ENCODE measurements around the gene FOSL2.
A peak's percentile ranks its signal among the peaks of the same experiment; 100 is the strongest.
"Not testable (repeated sequence)": the region's sequence is repeated elsewhere in the genome, so short reads cannot be mapped to it uniquely, and the experiment has no call there.

Gene FOSL2

GRCh38 chr2:28357948-28358667, 34.5 kb upstream of the FOSL2 start:
- no peak for DNase-seq

GRCh38 chr2:28358668-28359201, 33.9 kb upstream of the FOSL2 start:
- no peak for DNase-seq

- DNase-seq, result peak; percentile 73
These were observed 33.2 kb upstream of the FOSL2 start for GRCh38 chr2:28359222-28360057.

GRCh38 chr2:28360058-28360717, 32.5 kb upstream of the FOSL2 start:
- no peak for DNase-seq

GRCh38 chr2:28360718-28361293, 31.9 kb upstream of the FOSL2 start:
- DNase-seq, result no peak

- DNase-seq, result no peak
These were observed 30.5 kb upstream of the FOSL2 start for GRCh38 chr2:28361991-28362710.

GRCh38 chr2:28362991-28363521, 29.6 kb upstream of the FOSL2 start:
- DNase-seq, result no peak

- no peak for DNase-seq
These were observed 28.9 kb upstream of the FOSL2 start for GRCh38 chr2:28363686-28364280.

- no peak for DNase-seq
These were observed 28.0 kb upstream of the FOSL2 start for GRCh38 chr2:28364610-28365009.

- DNase-seq, result no peak
These were observed 27.5 kb upstream of the FOSL2 start for GRCh38 chr2:28365158-28365557.

- no peak for DNase-seq
These were observed 26.5 kb upstream of the FOSL2 start for GRCh38 chr2:28366149-28366495.

- peak; percentile 51 for DNase-seq
These were observed 26.0 kb upstream of the FOSL2 start for GRCh38 chr2:28366496-28367282.

GRCh38 chr2:28367667-28368356, 24.8 kb upstream of the FOSL2 start:
- no peak for DNase-seq

- no peak for DNase-seq
These were observed 24.3 kb upstream of the FOSL2 start for GRCh38 chr2:28368357-28368798.

GRCh38 chr2:28369358-28369757, 23.3 kb upstream of the FOSL2 start:
- DNase-seq, result no peak

GRCh38 chr2:28370354-28370753, 22.3 kb upstream of the FOSL2 start:
- no peak for DNase-seq

- not testable (repeated sequence) for DNase-seq
These were observed 20.9 kb upstream of the FOSL2 start for GRCh38 chr2:28371728-28372127.

GRCh38 chr2:28373854-28374253, 18.8 kb upstream of the FOSL2 start:
- no peak for DNase-seq

GRCh38 chr2:28374331-28374730, 18.3 kb upstream of the FOSL2 start:
- DNase-seq, result no peak

GRCh38 chr2:28375236-28375635, 17.4 kb upstream of the FOSL2 start:
- DNase-seq, result no peak

Measured in T-helper 9 cell (primary cell).